SHP77 treated with DMSO at 0.1 percent for 48 hours (cell line): ENCODE measurements around the gene NCR1.
"Not testable (repeated sequence)": the region's sequence is repeated elsewhere in the genome, so short reads cannot be mapped to it uniquely, and the experiment has no call there.

Experiments
- DNase-seq: peaks from one replicate; lab custom pipeline; 2025; lab: John Stamatoyannopoulos, UW

Gene NCR1

DNA sequence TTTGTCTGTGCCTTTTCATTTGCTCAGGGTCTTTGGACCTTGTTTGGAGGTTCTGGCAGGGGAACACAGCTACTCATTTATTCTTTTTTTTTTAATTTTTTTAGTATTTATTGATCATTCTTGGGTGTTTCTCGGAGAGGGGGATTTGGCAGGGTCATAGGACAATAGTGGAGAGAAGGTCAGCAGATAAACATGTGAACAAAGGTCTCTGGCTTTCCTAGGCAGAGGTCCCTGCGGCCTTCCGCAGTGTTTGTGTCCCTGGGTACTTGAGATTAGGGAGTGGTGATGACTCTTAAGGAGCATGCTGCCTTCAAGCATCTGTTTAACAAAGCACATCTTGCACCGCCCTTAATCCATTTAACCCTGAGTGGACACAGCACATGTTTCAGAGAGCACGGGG, 2.0 kb downstream of the NCR1 start:
- not testable (repeated sequence) for DNase-seq

DNA sequence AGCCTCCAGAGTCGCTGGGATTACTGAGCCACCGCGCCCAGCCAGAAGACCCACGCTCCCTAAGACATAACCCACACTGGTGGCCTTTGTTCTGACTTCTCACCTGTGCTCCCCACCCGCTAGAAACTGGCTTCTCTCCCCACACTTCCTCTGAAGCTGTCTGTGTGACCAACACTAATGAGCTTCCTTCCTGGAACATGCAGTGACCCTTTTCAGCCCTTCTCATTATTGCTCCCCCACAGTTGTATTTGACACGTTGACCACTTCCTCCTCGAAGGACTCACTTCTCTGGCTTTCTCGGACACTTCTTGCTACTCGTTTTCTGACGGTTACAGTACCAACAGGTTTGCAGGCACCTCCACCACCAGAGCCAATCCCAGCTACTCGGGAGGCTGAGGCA, 10.9 kb downstream of the NCR1 start:
- no peak for DNase-seq

DNA sequence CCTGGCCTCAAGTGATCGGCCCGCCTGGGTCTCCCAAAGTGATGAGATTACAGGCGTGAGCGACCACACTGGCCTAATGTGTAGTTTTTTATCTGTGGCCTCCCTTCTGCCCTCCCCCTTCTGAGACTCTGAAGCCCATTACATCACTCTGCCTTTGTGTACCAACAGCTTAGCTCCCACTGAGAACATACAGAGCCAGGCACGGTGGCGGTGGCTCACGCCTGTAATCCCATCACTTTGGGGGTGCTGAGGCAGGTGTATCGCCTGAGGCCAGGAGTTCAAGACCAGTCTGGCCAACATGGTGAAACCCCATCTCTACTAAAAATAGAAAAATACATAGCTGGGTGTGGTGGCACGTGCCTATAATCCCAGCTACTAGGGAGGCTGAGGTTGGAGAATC, 12.6 kb downstream of the NCR1 start:
- DNase-seq: no peak

DNA sequence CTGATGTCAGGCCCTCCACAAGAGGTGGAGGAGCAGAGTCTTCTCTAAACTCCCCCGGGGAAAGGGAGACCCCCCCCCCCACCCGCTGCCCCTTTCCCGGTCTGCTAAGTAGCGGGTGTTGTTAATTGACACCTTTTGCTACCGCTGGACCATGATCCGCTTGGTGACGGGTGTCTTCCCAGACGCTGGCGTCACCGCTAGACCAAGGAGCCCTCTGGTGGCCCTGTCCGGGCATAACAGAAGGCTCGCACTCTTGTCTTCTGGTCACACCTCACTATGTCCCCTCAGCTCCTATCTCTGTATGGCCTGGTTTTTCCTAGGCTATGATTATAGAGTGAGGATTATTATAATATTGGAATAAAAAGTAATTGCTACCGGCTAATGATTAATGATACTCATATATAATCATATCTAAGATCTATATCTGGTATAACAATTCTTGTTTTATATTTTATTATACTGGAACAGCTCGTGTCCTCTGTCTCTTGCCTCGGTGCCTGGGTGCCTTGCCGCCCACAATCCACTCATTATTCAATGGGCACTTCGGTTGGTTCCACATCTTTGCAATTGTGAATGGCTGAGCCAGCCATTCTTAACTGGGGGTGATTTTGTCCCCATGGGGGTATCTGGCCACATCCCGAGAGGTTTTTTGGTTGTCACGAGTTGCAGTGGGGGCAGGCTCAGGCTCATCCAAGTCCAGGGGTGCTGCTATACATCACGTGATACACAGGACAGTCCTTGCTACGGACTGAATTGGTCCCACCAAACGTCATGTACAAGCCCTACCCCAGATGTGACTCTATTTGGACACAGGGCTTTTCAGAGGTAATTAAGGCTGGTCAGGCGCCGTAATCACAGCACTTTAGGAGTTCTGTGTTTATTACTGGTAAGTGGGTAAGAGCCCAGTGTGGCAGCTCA, 14.0 kb downstream of the NCR1 start:
- not testable (repeated sequence) for DNase-seq

DNA sequence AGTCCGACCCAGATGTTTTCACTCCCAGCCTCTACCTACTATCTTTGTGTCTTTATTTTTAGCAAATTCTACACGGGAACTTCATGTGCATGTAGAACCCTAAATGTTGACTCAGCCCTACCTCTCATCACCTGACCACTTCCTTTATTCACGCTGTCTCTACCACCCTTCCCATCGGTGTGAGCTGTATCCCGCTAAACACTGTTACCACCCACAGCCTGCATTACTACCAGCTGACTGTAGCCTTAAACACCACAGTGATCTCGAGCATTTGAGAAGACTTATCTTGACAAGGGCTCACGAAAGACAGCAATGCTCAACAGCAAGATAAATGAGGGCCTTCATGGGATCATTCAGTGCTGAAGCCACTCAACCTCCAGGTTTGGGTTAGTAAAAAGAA, 15.1 kb downstream of the NCR1 start:
- no peak for DNase-seq

DNA sequence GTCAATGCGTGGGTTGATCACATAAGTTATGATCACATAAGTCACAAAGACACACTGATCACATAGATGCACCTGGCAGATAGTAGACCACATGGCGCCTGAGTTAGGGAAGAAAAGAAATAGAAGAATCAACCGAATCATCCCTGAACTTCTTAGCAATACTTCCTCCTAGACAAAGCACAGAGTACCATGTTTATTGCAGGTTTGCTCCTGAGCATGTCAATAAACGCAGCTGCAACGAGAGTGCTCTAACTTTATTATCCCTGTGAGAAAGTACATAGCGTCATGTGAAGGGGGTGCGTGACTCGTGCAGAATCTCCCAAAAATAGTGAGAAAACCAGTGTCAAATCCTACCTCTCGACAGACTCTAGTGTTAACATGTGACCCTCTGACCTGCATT, 17.3 kb downstream of the NCR1 start:
- DNase-seq: no peak

DNA sequence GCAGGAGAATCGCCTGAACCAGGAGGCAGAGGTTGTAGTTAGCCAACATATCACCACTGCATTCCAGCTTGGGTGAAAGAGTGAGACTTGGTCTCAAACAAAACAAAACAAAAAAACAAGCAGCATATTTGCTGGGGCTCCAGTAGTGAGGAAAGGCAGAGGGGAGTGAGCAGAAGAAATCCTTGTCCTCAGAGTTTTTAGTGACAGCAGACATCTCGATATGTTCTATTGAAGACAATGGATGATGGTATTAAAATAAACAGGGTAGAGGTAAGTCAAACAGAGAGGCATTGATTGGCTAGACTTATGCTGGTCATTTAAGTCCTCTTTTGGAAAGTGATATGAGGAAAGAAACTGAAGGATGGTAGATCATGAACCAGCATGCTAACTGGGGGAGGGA, 22.4 kb downstream of the NCR1 start:
- DNase-seq: no peak

DNA sequence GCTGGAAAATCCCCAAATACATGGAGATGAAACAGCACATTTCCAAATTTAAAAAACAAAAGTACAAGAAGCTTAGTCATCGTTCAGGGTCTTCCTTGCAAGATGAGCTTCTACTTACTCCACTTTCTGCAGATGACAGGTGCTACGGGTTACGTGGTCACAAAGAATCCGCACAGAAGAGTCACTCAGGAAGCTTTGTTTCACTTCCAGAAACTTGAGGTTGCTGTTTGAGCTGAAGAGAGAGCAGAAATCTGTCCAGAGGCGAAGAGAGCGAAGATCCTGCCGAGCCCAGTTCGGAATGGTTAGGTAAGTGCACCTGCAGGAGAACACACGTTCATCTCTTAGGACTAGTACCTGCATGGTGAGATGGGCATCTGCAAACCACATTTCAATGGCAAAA, 32.0 kb downstream of the NCR1 start:
- DNase-seq: no peak

DNA sequence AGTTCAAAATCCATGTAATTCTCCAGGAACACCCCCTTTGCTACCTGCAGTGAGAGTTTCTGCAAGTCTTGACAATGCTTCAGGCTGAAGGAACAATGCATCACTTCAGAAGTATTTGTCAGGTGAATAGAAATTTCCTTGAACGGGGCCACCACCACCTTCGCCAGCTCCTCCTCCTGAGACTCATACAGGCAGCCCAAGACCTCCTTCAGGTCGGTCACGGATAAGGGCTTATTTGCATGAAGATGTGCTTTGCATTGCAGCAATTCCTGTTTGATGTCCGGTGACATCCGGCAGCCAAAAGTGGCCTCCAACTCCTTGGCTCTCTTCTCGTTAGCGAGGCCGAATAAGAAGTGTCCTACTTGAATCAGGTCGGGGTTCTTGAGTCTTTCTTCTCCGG, 33.0 kb downstream of the NCR1 start:
- DNase-seq: no peak

DNA sequence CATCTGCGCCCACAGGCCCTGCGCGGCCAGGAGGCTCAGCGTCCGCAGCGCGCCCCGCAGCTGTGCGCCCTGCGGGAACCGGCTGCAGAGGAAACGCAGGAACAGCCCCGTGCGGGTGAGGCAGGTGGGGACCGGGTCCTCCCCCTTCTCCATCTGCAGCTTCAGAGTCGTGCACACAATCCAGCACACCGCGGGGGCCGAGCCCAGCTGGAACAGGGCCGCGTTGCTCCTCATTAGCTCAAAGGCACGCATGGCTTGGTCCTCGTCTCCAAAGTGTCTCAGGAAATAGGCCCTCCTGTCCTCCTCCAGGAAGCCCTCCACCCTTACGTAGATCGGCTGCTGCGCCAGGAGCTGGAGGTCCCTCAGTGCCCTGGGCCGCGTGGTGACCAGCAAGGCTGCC, 33.6 kb downstream of the NCR1 start:
- DNase-seq: not testable (repeated sequence)

DNA sequence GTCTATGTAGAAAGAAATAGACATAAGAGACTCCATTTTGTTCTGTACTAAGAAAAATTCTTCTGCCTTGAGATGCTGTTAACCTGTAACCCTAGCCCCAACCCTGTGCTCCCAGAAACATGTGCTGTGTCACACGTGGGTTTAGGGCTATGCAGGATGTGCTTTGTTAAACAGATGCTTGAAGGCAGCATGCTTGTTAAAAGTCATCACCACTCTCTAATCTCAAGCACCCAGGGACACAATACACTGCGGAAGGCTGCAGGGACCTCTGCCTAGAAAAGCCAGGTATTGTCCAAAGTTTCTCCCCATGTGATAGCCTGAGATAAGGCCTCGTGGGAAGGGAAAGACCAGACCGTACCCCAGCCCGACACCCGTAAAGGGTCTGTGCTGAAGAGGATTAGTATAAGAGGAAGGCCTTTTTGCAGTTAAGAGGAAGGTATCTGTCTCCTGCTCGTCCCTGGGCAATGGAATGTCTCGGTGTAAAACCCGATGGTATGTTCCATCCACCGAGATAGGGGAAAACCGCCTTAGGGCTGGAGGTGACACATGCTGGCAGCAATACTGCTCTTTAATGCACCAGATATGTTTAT, 37.9 kb downstream of the NCR1 start:
- DNase-seq: not testable (repeated sequence)

DNA sequence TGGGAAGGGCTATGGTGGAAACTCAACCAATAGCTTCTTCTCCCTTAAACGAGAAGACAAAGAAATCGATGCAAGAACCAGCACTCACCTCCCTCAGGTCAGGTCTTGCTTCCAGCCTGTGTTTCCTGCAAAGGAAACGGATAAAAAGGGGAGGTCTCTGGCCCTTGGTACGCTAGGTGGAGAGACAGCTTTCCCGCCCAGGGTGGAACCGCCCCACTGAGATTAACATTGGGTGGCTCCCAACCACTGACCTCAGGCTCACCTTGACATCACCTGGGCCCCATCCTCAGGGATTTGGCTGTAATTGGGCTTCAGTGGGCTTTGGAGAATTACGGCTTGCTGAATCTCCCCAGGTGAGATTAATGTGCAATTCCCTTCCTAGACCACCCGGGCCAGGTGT, 41.4 kb downstream of the NCR1 start, which contains the start of gene NLRP7:
Gene NLRP7, minus strand, starts transcription at position 150 of the 400 bp plus-strand sequence.
- no peak for DNase-seq

DNA sequence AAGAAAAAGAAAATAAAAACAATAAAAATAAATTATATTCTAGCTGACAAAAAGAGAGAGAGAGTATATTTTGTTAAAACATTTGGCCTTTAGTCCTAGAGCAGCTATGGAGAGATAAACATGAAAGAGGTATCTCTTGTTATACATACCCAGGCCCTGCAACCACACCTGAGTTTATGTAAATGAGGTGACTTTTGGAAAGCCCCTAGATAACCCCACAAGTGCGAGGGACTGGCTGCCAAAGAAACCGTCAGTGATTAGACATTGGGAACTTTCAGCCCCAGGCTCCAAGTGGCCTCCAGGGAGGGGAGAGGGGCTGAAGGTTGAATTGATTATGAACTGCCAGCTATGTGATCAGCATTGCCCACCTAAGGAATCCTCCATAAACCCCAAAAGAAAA, 43.5 kb downstream of the NCR1 start:
- DNase-seq: no peak

DNA sequence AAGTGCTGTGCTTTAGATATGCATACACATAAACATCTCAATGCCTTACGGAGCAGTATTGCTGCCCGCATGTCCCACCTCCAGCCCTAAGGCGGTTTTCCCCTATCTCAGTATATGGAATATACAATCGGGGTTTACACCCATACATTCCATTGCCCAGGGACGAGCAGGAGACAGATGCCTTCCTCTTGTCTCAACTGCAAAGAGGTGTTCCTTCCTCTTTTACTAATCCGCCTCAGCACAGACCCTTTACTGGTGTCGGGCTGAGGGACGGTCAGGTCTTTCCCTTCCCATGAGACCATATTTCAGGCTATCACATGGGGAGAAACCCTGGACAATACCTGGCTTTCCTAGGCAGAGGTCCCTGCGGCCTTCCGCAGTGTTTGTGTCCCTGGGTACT, 44.6 kb downstream of the NCR1 start:
- DNase-seq: not testable (repeated sequence)

DNA sequence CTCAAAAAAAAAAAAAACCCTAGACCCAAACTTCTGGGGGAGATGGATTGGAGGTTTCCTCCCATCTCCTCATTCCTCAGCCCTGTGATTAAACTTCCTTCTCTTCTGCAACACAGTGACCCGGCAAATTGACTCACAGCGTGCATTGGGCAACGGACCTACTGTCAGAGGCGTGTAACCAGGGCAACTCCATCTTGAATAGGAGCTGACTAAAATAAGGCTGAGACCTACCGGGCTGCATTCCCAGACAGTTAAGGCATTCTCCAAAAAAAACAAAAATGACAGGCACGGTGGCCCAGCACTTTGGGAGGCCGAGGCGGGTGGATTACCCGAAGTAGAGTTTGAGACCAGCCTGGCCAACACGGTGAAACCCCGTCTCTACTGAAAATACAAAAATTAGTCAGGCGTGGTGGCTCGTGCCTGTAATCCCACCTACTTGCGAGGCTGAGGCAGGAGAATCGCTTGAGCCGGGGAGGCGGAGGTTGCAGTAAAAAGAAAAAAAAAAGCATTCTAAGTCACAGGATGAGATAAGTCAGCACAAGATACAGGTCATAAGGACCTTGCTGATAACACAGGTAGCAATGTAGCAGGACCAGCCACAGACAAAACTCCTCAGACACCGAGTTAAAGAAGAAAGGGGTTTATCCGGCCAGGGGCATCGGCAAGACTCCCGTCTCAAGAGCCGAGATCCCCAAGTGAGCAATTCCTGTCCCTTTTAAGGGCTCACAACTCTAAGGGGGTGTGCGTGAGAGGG, 46.8 kb downstream of the NCR1 start:
- no peak for DNase-seq

DNA sequence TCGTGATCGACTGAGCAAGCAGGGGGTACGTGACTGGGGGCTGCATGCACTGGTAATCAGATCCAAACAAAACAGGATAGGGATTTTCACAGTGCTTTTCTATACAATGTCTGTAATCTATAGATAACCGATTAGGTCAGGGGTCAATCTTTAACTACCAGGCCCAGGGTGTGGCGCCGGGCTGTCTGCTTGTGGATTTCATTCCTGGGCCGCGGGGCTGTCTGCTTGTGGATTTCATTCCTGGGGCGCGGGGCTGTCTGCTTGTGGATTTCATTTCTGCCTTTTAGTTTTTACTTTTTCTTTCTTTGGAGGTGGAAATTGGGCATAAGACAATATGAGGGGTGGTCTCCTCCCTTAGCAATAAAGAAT, 47.4 kb downstream of the NCR1 start:
- DNase-seq: not testable (repeated sequence)

DNA sequence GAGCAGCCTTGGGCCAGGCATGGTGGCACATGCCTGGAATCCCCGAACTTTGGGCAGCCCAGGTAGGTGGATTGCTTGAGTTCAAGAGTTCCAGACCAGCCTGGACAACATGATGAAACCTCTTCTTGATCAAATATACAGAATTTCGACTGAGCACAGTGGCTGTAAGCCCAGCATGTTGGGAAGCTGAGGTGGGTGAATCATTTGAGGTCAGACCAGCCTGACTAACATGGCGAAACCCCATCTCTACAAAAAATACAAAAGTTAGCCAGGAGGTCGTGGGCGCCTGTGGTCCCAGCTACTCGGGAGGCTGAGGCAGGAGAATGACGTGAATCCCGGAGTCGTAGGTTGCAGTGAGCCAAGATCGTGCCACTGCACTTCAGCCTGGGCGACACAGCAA, 49.4 kb downstream of the NCR1 start:
- no peak for DNase-seq

DNA sequence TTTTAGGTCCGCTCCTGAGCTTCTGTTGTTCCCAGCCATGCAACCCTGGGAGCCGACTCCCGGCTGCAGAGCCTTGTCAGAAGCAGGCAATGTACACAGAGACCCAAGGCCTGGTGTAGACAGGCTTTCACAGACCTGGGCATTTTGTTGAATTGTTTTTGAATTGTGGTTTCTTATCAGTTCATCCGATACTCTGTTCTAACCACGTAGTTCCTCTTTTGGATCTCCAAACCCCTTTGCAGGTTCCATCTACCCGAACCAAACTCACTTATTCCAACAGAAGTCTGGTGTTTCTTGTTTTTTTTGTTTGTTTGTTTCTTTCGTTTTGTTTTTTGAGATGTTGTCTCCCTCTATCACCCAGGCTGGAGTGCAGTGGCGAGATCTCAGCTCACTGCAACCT, 53.9 kb downstream of the NCR1 start:
- no peak for DNase-seq
